ENCODE results near the gene NTM.

NTM gene

DNA sequence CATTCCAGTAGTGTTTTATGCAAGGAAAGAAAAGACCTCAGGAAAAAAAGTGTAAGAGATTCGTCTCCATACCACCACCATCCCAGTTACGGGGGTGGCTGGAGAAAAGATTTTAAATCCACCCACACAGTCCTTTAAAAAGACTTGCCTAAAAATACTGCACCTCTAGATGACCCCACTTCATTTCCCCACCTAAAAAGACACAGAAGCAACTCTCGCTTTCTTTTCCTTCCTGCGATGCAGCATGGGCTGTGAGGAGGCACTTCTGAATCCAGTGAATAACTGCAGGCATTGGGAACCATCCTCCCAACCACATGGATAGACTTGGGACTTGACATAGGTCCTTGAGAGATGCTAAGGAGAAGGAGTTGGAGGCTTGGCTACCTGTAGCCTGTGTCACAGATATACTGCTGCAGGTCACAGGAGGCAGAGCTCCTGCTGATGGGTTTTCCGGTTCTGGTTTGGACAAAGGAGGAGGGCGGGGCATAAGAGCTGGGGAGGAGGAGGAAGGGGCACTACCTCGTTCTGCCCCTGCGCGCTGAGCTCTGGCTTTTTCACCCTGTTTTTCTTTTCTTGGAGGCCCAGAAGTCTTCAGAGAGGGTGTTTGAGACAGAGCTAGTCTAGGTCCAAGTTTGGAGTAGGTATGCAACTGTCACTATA lies 285.9 kb downstream of the NTM start:
- no peak for TF ChIP-seq CTCF (IDR thresholded peaks at IDR 0.05; ENCODE audit: low read depth, low read length)
- DNase-seq (ENCODE audit: extremely low read depth, low read depth): no peak

DNA sequence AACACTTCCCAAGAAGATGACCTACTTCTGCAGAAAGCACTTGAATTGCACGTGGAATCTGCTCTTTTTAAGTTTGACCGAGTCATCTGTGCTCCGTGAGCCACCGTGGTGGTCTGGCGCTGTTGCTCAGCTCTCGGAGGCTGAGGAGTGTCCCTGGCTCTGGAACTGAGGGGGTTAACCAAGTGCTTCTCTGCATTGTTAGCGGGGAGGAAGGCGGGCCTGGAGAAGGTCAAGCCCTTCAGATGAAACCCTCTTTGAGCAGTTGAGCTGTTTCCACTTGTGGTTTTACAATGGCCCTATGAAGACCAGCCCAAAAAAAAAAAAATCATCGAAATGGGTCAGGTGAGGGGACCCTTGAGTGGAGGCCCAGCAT lies 286.4 kb downstream of the NTM start:
- no peak for TF ChIP-seq CTCF (IDR thresholded peaks at IDR 0.05; ENCODE audit: low read depth, low read length)
- DNase-seq (ENCODE audit: extremely low read depth, low read depth): no peak

GRCh38 chr11:131658414-131658813 lies 288.0 kb downstream of the NTM start:
- no peak for TF ChIP-seq CTCF (IDR thresholded peaks at IDR 0.05; ENCODE audit: low read depth, low read length)
- no peak for DNase-seq (ENCODE audit: extremely low read depth, low read depth)

GRCh38 chr11:131658952-131659351 lies 288.5 kb downstream of the NTM start:
- DNase-seq (ENCODE audit: extremely low read depth, low read depth): no peak

GRCh38 chr11:131659931-131660330 lies 289.5 kb downstream of the NTM start:
- TF ChIP-seq CTCF (IDR thresholded peaks at IDR 0.05; ENCODE audit: low read depth, low read length): no peak
- no peak for DNase-seq (ENCODE audit: extremely low read depth, low read depth)

More at GRCh38 chr11:131658952-131659351, 288.5 kb downstream of the NTM start:
- TF ChIP-seq CTCF (IDR thresholded peaks at IDR 0.05; ENCODE audit: low read depth, low read length): no peak

- DNase-seq (ENCODE audit: extremely low read depth, low read depth): no peak
These were observed 290.7 kb downstream of the NTM start for GRCh38 chr11:131661132-131661531.

More at GRCh38 chr11:131661132-131661531, 290.7 kb downstream of the NTM start:
- TF ChIP-seq CTCF (IDR thresholded peaks at IDR 0.05; ENCODE audit: low read depth, low read length): no peak

Measured in AG09319 (cell line).